SK-N-SH treated with all-trans-retinoic acid at 6 μM for 48 hours (cell line): Measurements from ENCODE around the gene ARMC2.

Experiments
- CSRNP3 ChIP-seq: fragments of 250-450 bp; sonication (Bioruptor Pico); IDR thresholded peaks from 2 replicates; pipeline ENCODE4 v1.5.1; 2021; ENCODE audit warnings: mild to moderate bottlenecking, moderate library complexity
- ISL1 ChIP-seq: fragments of 250-450 bp; sonication (Bioruptor Pico); IDR thresholded peaks from 2 replicates; pipeline ENCODE4 v2.1.2; 2022; ENCODE audit warnings: mild to moderate bottlenecking, moderate library complexity
- PATZ1 ChIP-seq: fragments of 250-450 bp; sonication (Bioruptor Pico); IDR thresholded peaks from 2 replicates; pipeline ENCODE4 v1.8.0; 2020; ENCODE audit warnings: mild to moderate bottlenecking, moderate library complexity, borderline replicate concordance
- PPARA ChIP-seq: fragments of 250-450 bp; sonication (Bioruptor Pico); IDR thresholded peaks from 2 replicates; pipeline ENCODE4 v1.5.0; 2020; ENCODE audit warnings: mild to moderate bottlenecking, borderline replicate concordance
- RARB ChIP-seq: fragments of 250-450 bp; sonication (Bioruptor Pico); IDR thresholded peaks from 2 replicates; pipeline ENCODE4 v1.8.0; 2021; ENCODE audit warnings: mild to moderate bottlenecking, moderate library complexity
- SNAI2 ChIP-seq: fragments of 250-450 bp; sonication (Bioruptor Pico); IDR thresholded peaks from 2 replicates; pipeline ENCODE4 v1.5.0; 2020; ENCODE audit warnings: mild to moderate bottlenecking, moderate library complexity
- TCF4 ChIP-seq: fragments of 250-450 bp; sonication (Bioruptor Pico); IDR thresholded peaks from 2 replicates; pipeline ENCODE4 v1.8.0; 2021; ENCODE audit warnings: mild to moderate bottlenecking, moderate library complexity, borderline replicate concordance
- TOX ChIP-seq: fragments of 250-450 bp; sonication (Bioruptor Pico); IDR thresholded peaks from 2 replicates; pipeline ENCODE4 v1.8.0; 2021; ENCODE audit warnings: mild to moderate bottlenecking, moderate library complexity, borderline replicate concordance
- ZC3H10 ChIP-seq: fragments of 250-450 bp; sonication (Bioruptor Pico); IDR thresholded peaks from 2 replicates; pipeline ENCODE4 v1.5.1; 2021; ENCODE audit warnings: mild to moderate bottlenecking, moderate library complexity
- ZFP30 ChIP-seq: fragments of 450-650 bp; formaldehyde crosslinking; IDR thresholded peaks from 2 replicates; pipeline ENCODE4 v1.5.0; 2022; ENCODE audit warnings: mild to moderate bottlenecking, moderate library complexity
- ZNF565 ChIP-seq: fragments of 450-650 bp; formaldehyde crosslinking; conservative IDR thresholded peaks from 2 replicates; pipeline ENCODE4 v1.5.0; 2020; ENCODE audit warnings: low read depth, mild to moderate bottlenecking, moderate library complexity
- ZNF8 ChIP-seq: fragments of 450-650 bp; formaldehyde crosslinking; IDR thresholded peaks from 2 replicates; pipeline ENCODE4 v1.5.0; 2020; ENCODE audit warnings: mild to moderate bottlenecking, moderate library complexity
- TF ChIP-seq, protein P1 (sequence below): fragments of 250-450 bp; sonication (Bioruptor Pico); IDR thresholded peaks from 2 replicates; pipeline ENCODE4 v1.8.0; 2021; ENCODE audit warnings: low read depth, mild to moderate bottlenecking, moderate library complexity, borderline replicate concordance

DNA sequence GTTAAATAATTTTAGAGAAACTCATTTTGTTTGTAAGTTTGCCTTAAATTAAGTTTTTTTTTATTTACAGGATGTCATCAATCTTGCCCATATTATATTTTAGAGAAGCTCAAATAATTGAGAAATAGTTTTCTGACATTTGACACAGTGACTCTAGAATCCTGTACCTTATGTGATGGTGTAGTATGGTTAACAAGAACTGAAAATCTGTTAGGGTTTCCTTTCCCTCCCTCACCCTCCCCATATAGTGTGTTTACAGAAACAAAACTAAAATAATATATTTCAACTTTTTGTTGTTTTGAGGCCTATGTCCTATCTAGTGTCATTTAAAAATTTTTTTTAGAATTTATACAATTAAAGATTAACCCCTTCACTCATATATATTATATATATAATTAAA is 154.7 kb downstream of the ARMC2 start:
- TF ChIP-seq ZNF565 (CRISPR knock-in tag), result no peak
- TF ChIP-seq PPARA, result no peak
- no peak for TF ChIP-seq RARB (CRISPR knock-in tag)
- TF ChIP-seq ZNF8 (CRISPR knock-in tag), result no peak
- TF ChIP-seq ZC3H10 (CRISPR knock-in tag), result no peak
- no peak for TF ChIP-seq ZFP30
- no peak for TF ChIP-seq SNAI2 (CRISPR knock-in tag)
- TF ChIP-seq ISL1 (CRISPR knock-in tag), result no peak
- no peak for TF ChIP-seq TCF4 (CRISPR knock-in tag)
- no peak for TF ChIP-seq TOX (CRISPR knock-in tag)
- no peak for TF ChIP-seq PATZ1 (CRISPR knock-in tag)
- TF ChIP-seq, protein P1, sequence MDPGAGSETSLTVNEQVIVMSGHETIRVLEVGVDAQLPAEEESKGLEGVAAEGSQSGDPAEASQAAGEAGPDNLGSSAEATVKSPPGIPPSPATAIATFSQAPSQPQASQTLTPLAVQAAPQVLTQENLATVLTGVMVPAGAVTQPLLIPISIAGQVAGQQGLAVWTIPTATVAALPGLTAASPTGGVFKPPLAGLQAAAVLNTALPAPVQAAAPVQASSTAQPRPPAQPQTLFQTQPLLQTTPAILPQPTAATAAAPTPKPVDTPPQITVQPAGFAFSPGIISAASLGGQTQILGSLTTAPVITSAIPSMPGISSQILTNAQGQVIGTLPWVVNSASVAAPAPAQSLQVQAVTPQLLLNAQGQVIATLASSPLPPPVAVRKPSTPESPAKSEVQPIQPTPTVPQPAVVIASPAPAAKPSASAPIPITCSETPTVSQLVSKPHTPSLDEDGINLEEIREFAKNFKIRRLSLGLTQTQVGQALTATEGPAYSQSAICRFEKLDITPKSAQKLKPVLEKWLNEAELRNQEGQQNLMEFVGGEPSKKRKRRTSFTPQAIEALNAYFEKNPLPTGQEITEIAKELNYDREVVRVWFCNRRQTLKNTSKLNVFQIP (CRISPR knock-in tag), result no peak
- TF ChIP-seq CSRNP3 (CRISPR knock-in tag), result no peak
